GM10248 (cell line): ENCODE data around the gene PDE3A.

Experiments used
- CTCF ChIA-PET: fragments of 300-600 bp; sonication (Branson Sonifier 250); formaldehyde crosslinking; extraction: SDS; loops from one replicate; lab custom pipeline; 2021; ENCODE audit warnings: antibody characterized with exemption; lab: Yijun Ruan, JAX
- POLR2A ChIA-PET: fragments of 350-650 bp; sonication (Branson Sonifier 250); formaldehyde crosslinking; extraction: SDS; loops from one replicate; lab custom pipeline; 2020; ENCODE audit warnings: antibody characterized with exemption; lab: Yijun Ruan, JAX
- DNase-seq: peaks from one replicate; pipeline ENCODE4 v3.0.0; 2012; ENCODE audit errors: extremely low spot score
- TF ChIP-seq, protein P1 (sequence below): IDR thresholded peaks from 2 replicates; pipeline ENCODE4 v1.5.1; 2012; ENCODE audit warnings: mild to moderate bottlenecking, low read depth; ENCODE audit errors: extremely low read depth, missing control alignments, control extremely low read depth

Gene PDE3A

DNA sequence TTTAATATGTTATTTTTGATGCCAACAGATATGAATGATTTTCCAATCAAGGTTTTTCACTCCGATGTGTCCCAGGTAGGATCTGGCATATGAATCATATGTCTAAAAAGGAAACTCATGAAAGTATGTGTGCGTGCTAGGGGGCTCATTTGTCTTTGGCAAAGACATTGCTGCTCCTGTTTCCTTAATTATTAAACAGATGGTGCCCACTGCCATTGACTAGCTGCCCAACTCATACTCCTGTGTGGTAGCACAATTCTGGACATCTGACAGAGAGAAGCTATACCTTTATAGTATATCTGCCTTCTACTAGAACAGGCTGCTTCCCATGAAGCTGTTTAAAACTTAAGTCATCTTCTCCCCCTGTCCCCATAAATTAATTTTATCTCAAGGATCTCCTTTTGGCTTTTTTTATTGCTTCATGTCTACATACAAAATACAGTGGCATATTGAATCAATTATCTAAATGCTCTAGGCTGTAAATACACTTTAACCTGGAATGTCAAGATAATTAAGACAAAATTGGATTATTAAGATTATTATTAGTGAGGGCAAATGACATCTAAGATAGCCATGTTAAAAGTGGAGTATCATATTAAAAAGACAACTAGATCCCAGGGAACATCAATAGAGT, 1.4 kb upstream of the PDE3A start:
- no peak for DNase-seq
- TF ChIP-seq, protein P1, sequence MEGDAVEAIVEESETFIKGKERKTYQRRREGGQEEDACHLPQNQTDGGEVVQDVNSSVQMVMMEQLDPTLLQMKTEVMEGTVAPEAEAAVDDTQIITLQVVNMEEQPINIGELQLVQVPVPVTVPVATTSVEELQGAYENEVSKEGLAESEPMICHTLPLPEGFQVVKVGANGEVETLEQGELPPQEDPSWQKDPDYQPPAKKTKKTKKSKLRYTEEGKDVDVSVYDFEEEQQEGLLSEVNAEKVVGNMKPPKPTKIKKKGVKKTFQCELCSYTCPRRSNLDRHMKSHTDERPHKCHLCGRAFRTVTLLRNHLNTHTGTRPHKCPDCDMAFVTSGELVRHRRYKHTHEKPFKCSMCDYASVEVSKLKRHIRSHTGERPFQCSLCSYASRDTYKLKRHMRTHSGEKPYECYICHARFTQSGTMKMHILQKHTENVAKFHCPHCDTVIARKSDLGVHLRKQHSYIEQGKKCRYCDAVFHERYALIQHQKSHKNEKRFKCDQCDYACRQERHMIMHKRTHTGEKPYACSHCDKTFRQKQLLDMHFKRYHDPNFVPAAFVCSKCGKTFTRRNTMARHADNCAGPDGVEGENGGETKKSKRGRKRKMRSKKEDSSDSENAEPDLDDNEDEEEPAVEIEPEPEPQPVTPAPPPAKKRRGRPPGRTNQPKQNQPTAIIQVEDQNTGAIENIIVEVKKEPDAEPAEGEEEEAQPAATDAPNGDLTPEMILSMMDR = no peak
- CTCF ChIA-PET = no interaction called here
- POLR2A ChIA-PET = no interaction called here

DNA sequence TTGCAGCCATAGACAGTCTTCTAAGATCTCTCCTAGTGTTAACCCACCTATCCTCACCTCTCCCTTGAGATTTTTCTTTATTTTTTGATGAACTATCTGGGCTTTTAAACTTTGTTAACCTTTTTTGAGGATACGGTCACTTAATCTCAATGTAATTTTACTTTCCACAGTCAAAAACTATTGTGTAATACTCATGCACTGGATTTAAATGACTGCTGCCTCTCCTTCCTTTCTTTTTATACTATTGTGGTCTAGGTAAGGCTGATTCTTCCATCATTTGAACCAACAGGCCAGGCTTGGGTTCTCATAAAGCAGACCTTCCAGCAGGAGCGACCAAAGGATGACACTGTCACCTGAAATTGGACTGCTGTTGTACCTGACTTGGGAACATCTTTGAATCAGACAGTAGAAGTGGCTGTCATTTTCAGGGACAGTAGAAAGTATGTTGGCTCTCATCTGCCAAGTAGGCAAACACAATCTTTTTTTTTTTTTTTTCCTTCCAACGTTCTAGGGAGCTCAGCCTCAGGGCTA, 689 bp upstream of the PDE3A start:
- ChIA-PET POLR2A (no interaction called here), CTCF (no interaction called here)
- no peak for DNase-seq
- TF ChIP-seq, protein P1 = no peak

GRCh38 chr12:20368651-20369304, 441 bp downstream of the PDE3A start:
- peak; percentile 6 for DNase-seq
- TF ChIP-seq, protein P1 = no peak
- ChIA-PET POLR2A (no interaction called here), CTCF (no interaction called here)

- peak; percentile 6 for DNase-seq
- ChIA-PET CTCF (no interaction called here), POLR2A (no interaction called here)
- TF ChIP-seq, protein P1 = no peak
These were observed 1.1 kb downstream of the PDE3A start for GRCh38 chr12:20369305-20370013.

GRCh38 chr12:20370014-20370386, 1.7 kb downstream of the PDE3A start:
- POLR2A ChIA-PET = no interaction called here
- no peak for DNase-seq
- TF ChIP-seq, protein P1 = no peak
- CTCF ChIA-PET = no interaction called here

DNA sequence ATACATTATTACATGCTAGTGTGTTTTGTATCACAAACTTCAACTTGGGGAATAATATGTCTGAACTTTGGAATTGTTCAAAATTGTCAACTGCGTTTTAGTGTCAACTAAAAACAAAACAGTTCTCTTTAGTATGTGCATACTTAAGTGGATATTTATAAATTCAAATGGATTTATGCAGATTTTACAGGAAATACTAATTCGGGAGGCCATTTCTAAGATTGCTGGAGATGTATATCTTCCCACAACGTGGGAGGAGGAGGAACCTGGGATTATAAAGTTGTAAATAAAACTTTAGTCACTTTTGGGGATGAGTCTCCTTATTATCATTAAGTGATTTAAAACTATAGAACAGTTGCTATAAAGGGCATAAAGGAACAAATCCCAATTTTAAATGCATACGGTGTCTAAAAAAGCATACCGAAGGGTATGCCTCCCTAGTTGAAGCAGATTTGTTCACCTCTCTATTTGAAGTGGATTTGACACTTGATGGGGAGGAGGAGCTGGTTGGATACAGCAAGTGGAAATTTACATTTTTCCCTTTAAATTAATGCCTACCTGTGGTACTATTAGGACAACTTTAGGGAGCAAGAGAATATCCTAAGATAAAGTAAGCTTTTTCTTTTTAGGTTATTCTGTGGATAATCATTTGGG, 2.7 kb downstream of the PDE3A start:
- TF ChIP-seq, protein P1 = no peak
- DNase-seq = no peak
- POLR2A ChIA-PET = no interaction called here
- CTCF ChIA-PET = no interaction called here
